Endothelial cell of umbilical vein (primary cell): Measurements from ENCODE around the gene VPS13A.

Experiments
- CTCF ChIP-seq, 2 donors: IDR thresholded peaks; 1 replicate in 1 of 2; 2 replicates in 1 of 2; pipeline ENCODE4 v1.5.1; 2011; ENCODE audit warnings: low read length in 2 of 2, mild to moderate bottlenecking in 2 of 2, moderate library complexity in 2 of 2, control low read depth in 1 of 2, inconsistent platforms in 1 of 2, low read depth in 1 of 2; ENCODE audit not compliant: insufficient read depth in 1 of 2; ENCODE audit errors: extremely low read depth in 1 of 2
- EZH2 ChIP-seq: IDR thresholded peaks from 2 replicates; pipeline ENCODE4 v1.6.1; 2012; ENCODE audit warnings: borderline replicate concordance, low read depth, mild to moderate bottlenecking, moderate library complexity, low read length, inconsistent platforms; ENCODE audit not compliant: severe bottlenecking
- FOS ChIP-seq: IDR thresholded peaks from 2 replicates; pipeline ENCODE4 v1.6.1; 2011; ENCODE audit warnings: mild to moderate bottlenecking, low read length, moderate library complexity, borderline replicate concordance; ENCODE audit not compliant: insufficient read depth
- GATA2 ChIP-seq: IDR thresholded peaks from 2 replicates; pipeline ENCODE4 v1.7.0; 2011; ENCODE audit warnings: low read depth, mild to moderate bottlenecking, moderate library complexity, mixed read lengths, low read length; ENCODE audit not compliant: insufficient read length, insufficient read depth
- JUN ChIP-seq: IDR thresholded peaks from 2 replicates; pipeline ENCODE4 v1.6.1; 2011; ENCODE audit warnings: borderline replicate concordance, low read depth; ENCODE audit not compliant: insufficient read length, insufficient read depth
- MAX ChIP-seq: IDR thresholded peaks from 2 replicates; pipeline ENCODE4 v1.6.1; 2011; ENCODE audit not compliant: insufficient read depth, insufficient read length
- MYC ChIP-seq: IDR thresholded peaks from one replicate; pipeline ENCODE4 v1.6.1; 2011; ENCODE audit warnings: mild to moderate bottlenecking, low read depth, low read length
- POLR2A ChIP-seq: IDR thresholded peaks from 2 replicates; pipeline ENCODE4 v1.6.1; 2012; ENCODE audit warnings: low read depth, mild to moderate bottlenecking, control low read depth, low read length
- POLR2AphosphoS5 ChIP-seq: IDR thresholded peaks from 2 replicates; pipeline ENCODE4 v1.6.1; 2012; ENCODE audit warnings: low read depth, mild to moderate bottlenecking, control low read depth, low read length, moderate library complexity; ENCODE audit not compliant: insufficient read depth

- TF ChIP-seq POLR2A (no peak), POLR2AphosphoS5 (no peak), CTCF (IDR thresholded peaks at IDR 0.05; ENCODE audit: extremely low read depth in 1 of 2, insufficient read depth in 1 of 2, low read depth in 1 of 2, low read length in 2 of 2) (no peak), EZH2 (no peak), FOS (no peak), MYC (no peak), MAX (no peak), JUN (no peak), GATA2 (no peak)
Observed at GRCh38 chr9:77447646-77448045, 270.3 kb downstream of the VPS13A start.
